Epithelial cell of proximal tubule (primary cell): ENCODE data around the gene FAM181A. TPM values are rescaled to one million over a fixed set of nuclear protein-coding genes. Genes with fewer than 3 reads are reported as not detected.

Source experiments
- DNase-seq: peaks from one replicate; pipeline ENCODE4 v3.0.0-alpha.2; 2011; ENCODE audit warnings: low read depth
- H3K4me3 ChIP-seq: 2 replicates; pipeline ENCODE4 v1.5.1; 2011; ENCODE audit warnings: low read depth, mild to moderate bottlenecking, low read length
- total RNA-seq: library from RNA; depleted of rRNA; stranded (reverse); fragments of >200 nt; gene quantifications from 2 replicates; pipeline ENCODE4 v1.2.3, GENCODE V29; 2015
- TF ChIP-seq, protein P1 (sequence below): conservative IDR thresholded peaks from 2 replicates; pipeline ENCODE4 v1.5.1; 2012; ENCODE audit warnings: low read depth, mild to moderate bottlenecking, low read length

The FAM181A gene
- total RNA-seq, 1 donor from 2014 or later: not detected

DNA sequence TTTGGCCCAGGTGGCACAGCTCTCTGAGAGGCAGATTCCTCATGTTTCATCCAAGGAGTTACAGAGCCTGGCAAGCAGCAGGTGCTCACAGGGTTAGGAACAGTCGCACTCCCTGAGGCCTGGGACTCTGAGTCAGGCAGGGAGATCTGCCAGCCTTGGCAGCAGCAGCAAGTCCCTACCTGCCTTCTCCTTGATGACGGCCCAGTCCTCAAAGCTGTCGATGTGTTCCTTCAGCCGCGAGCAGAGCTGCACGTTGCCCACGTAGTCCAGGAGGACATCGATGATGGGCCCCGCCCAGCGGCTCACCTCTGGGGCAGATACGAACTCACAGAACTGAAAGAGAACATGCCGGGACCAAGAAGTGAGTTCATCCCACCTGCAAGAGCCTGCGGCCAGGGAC lies 10.4 kb downstream of the FAM181A start:
- no peak overlapping the region for H3K4me3 ChIP-seq
- DNase-seq: no peak
- TF ChIP-seq, protein P1, sequence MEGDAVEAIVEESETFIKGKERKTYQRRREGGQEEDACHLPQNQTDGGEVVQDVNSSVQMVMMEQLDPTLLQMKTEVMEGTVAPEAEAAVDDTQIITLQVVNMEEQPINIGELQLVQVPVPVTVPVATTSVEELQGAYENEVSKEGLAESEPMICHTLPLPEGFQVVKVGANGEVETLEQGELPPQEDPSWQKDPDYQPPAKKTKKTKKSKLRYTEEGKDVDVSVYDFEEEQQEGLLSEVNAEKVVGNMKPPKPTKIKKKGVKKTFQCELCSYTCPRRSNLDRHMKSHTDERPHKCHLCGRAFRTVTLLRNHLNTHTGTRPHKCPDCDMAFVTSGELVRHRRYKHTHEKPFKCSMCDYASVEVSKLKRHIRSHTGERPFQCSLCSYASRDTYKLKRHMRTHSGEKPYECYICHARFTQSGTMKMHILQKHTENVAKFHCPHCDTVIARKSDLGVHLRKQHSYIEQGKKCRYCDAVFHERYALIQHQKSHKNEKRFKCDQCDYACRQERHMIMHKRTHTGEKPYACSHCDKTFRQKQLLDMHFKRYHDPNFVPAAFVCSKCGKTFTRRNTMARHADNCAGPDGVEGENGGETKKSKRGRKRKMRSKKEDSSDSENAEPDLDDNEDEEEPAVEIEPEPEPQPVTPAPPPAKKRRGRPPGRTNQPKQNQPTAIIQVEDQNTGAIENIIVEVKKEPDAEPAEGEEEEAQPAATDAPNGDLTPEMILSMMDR: no peak

DNA sequence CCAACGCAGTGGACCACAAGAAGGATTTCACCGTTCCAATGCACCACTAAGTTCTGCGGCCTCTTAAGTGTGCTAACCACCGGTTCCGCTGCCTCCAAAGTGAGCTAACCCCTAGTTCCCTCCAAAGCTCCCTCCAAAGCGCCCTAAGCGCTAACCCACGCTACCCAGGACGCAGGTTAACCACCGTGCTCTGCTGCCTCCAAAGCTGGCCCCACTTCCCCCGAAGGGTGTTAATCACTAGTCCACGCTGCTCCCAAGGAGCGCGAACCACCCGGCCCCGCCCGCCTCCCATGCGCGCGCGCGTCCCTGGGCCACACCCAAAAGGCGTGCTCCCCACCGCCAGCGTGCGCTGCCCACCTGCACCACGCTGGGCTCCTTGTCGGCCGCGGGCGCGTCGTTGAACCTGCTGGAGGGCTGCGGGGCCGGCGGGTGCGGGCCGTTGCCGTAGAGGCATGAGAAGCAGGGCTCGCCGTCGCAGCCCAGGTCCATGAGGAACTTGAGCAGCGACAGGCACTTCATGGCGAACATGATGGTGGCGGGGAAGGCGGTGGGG lies 11.7 kb downstream of the FAM181A start:
- H3K4me3 ChIP-seq: no peak overlapping the region
- DNase-seq: no peak
- TF ChIP-seq, protein P1: no peak

DNA sequence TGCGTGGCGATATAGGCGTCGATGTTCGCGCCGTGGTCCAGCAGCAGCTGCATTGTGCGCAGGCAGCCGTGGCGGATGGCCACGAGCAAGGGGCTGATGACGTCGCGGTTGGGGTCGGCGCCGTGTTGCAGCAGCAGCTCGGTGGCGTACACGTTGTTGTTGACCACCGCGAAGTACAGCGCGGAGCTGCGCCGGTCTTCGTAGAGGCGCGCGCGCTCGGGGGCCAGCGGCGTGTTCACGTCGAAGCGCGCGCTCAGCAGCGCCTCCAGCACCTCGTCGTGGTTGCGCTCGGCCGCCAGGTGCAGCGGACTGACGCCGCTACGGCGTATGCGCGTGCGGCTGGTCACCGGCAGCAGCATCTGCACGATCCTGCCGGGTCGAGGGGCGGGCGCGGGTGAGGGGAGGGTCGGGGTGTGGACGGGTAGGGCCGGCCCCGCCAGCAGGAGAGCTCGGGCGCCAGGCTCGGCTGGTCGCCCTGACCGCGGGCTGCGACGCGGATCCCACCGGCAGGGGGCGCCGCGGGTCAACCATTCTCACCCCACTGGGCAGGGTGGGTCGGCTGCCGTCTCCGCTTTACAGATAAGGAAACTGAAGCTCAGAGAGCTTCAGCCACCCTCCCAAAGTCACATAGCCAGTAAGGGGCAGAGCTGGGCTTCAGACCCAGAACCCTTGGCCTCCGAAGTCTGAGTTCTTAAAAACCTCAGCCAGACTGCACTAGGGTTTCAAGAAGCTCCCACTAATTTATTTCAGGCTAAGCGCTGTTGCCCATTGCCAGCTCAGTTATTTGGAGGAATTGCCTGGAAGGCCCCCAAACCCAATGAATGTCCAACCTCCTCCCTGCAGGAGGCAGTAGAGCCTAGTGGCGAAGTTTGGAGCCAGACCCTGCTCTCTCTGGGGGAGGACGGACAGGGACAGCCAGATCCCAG lies 12.4 kb downstream of the FAM181A start:
- TF ChIP-seq, protein P1: peak; percentile 54
- no peak for DNase-seq
- peak overlapping the region; percentile 33 for H3K4me3 ChIP-seq

DNA sequence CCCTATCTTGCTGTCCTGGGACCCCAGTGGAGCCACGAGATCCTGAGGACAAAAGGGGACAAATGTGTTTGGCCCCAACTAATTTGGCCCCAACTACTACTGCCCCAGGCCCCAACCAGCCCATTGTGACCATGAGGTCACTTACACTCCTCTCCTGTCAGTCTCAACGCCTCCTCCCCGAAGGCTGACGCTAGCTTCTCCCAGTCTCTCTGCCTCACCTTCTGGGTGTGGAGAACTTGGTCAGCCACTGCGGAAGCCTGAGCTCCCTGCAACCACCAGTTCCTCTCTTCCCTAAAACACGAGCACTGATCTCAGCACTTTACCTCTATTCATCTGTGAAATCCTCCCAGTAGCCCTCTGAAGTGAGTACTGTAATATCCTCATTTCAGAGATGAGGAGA lies 13.3 kb downstream of the FAM181A start:
- no peak overlapping the region for H3K4me3 ChIP-seq
- no peak for DNase-seq
- TF ChIP-seq, protein P1: no peak

DNA sequence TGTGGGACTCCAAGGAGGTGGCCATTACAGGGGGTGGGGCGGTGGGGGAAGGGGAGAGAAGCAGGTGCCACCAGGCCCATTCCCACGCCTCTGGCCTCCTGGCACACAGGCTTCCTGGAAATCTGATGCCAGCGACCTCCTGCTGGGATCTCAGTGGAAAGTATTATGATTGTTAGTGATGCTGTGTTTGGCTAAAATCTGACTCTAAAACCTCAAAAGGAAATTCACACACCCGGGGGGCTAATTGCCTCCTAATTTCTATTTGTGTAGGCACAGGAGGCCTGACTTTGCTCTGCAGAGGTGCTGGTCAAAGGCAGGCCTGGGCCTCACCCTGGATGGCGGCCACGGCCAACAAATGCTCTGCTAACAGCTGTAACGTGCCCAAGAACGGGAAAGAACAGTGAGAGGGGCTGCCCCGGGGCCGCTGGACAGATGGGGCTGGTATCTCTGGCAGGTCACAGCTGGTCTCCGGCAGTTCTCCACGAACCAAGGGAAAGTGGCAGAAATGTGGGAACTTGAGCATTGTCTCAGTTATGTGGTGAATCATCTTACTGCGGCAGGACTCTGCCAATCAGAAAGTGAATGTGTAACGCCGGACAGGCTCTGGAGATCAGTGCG lies 14.3 kb downstream of the FAM181A start:
- peak; percentile 59 for DNase-seq
- H3K4me3 ChIP-seq: no peak overlapping the region
- TF ChIP-seq, protein P1: no peak

DNA sequence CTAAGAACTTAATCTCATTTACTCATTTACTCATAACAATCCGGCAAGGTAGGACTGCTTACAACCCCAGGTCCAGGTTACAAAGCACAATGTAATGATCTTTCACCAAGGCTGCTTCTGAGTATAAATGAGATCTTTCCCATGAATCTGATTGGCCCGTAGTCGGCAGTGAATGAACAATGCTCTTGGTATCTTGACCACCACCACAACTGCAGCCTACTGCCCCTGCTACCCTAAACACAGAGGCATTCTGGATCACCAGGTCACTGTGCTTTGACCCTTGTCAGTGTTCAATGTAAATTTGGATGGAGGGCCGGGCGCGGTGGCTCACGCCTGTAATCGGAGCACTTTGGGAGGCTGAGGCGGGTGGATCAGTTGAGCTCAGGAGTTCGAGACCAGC lies 15.9 kb downstream of the FAM181A start:
- TF ChIP-seq, protein P1: no peak
- no peak for DNase-seq
- H3K4me3 ChIP-seq: no peak overlapping the region
